HepG2 (cell line): ENCODE results near the gene DDC. TPM values are rescaled to one million over a fixed set of nuclear protein-coding genes. Genes with fewer than 3 reads are reported as not detected.

Experiments
- ATF6 ChIP-seq: sonication (generic); formaldehyde crosslinking; conservative IDR thresholded peaks from 2 replicates; pipeline ENCODE4 v1.4.0; 2020; ENCODE audit warnings: missing genetic modification reagents
- BCL6 ChIP-seq: IDR thresholded peaks from 2 replicates; pipeline ENCODE4 v1.6.1; 2016; ENCODE audit warnings: missing genetic modification reagents, missing compliant biosample characterization
- CBFB ChIP-seq: sonication (generic); formaldehyde crosslinking; IDR thresholded peaks from 2 replicates; pipeline ENCODE4 v1.4.0; 2020; ENCODE audit warnings: missing genetic modification reagents
- EP300 ChIP-seq, 3 experiments: sonication (generic) in 1 of 3; formaldehyde crosslinking in 1 of 3; IDR thresholded peaks; 2 replicates each; pipeline versions ENCODE4 v1.5.1 to v1.6.1; 2011 to 2020; ENCODE audit warnings: low read depth in 2 of 3, low read length in 2 of 3, borderline replicate concordance in 1 of 3, improper control_type of control experiment in 1 of 3, mild to moderate bottlenecking in 1 of 3, missing genetic modification reagents in 1 of 3, moderate library complexity in 1 of 3
- ETV5 ChIP-seq: IDR thresholded peaks from 2 replicates; pipeline ENCODE4 v1.6.1; 2018; ENCODE audit warnings: missing biosample characterization, missing genetic modification reagents, inconsistent platforms, borderline replicate concordance
- GZF1 ChIP-seq: sonication (generic); formaldehyde crosslinking; IDR thresholded peaks from 2 replicates; pipeline ENCODE4 v1.5.1; 2020; ENCODE audit warnings: mild to moderate bottlenecking, missing genetic modification reagents
- JUNB ChIP-seq: sonication (generic); formaldehyde crosslinking; IDR thresholded peaks from 2 replicates; pipeline ENCODE4 v1.8.0; 2022; ENCODE audit warnings: missing genetic modification reagents, mild to moderate bottlenecking, borderline replicate concordance
- KDM1A ChIP-seq: IDR thresholded peaks from 2 replicates; pipeline ENCODE4 v1.6.1; 2016; ENCODE audit warnings: missing compliant biosample characterization
- KLF15 ChIP-seq: sonication (generic); formaldehyde crosslinking; IDR thresholded peaks from 2 replicates; pipeline ENCODE4 v1.8.1; 2023; ENCODE audit warnings: borderline replicate concordance, mild to moderate bottlenecking, inconsistent platforms, missing genetic modification reagents, mixed read lengths
- NR2C2 ChIP-seq: sonication (generic); formaldehyde crosslinking; IDR thresholded peaks from 2 replicates; pipeline ENCODE4 v1.4.0; 2020; ENCODE audit warnings: missing genetic modification reagents, mild to moderate bottlenecking, moderate library complexity, borderline replicate concordance
- PCBP1 ChIP-seq: fragments of 200-400 bp; formaldehyde crosslinking; IDR thresholded peaks from 2 replicates; pipeline ENCODE4 v1.6.1; 2017; ENCODE audit warnings: mild to moderate bottlenecking, low read depth, low read length, borderline replicate concordance
- SALL1 ChIP-seq: sonication (generic); formaldehyde crosslinking; IDR thresholded peaks from 2 replicates; pipeline ENCODE4 v1.8.0; 2022; ENCODE audit warnings: mild to moderate bottlenecking, missing genetic modification reagents
- SKIL ChIP-seq: sonication (generic); formaldehyde crosslinking; IDR thresholded peaks from 2 replicates; pipeline ENCODE4 v1.8.0; 2022; ENCODE audit warnings: missing genetic modification reagents, mild to moderate bottlenecking, moderate library complexity, borderline replicate concordance
- ZFX ChIP-seq: sonication (generic); formaldehyde crosslinking; IDR thresholded peaks from 2 replicates; pipeline ENCODE4 v1.4.0; 2020; ENCODE audit warnings: mild to moderate bottlenecking, low read depth, missing genetic modification reagents, moderate library complexity
- ZMYM4 ChIP-seq: sonication (generic); formaldehyde crosslinking; IDR thresholded peaks from 2 replicates; pipeline ENCODE4 v1.8.1; 2023; ENCODE audit warnings: mild to moderate bottlenecking, missing genetic modification reagents
- ZNF550 ChIP-seq: sonication (generic); formaldehyde crosslinking; IDR thresholded peaks from 2 replicates; pipeline ENCODE4 v1.4.0; 2020; ENCODE audit warnings: mild to moderate bottlenecking, missing genetic modification reagents, borderline replicate concordance
- ZNF569 ChIP-seq: sonication (generic); formaldehyde crosslinking; IDR thresholded peaks from 2 replicates; pipeline ENCODE4 v1.5.0; 2020; ENCODE audit warnings: mild to moderate bottlenecking, missing genetic modification reagents, moderate library complexity, borderline replicate concordance
- ZNF614 ChIP-seq: IDR thresholded peaks from 2 replicates; pipeline ENCODE4 v1.6.1; 2018; ENCODE audit warnings: missing biosample characterization, missing genetic modification reagents, inconsistent platforms, borderline replicate concordance
- ZNF687 ChIP-seq: sonication (generic); formaldehyde crosslinking; IDR thresholded peaks from 2 replicates; pipeline ENCODE4 v1.5.1; 2020; ENCODE audit warnings: mild to moderate bottlenecking, missing genetic modification reagents, moderate library complexity
- ZSCAN9 ChIP-seq: IDR thresholded peaks from 2 replicates; pipeline ENCODE4 v1.6.1; 2016; ENCODE audit warnings: borderline replicate concordance
- polyA plus RNA-seq, 8 experiments: library from polyadenylated mRNA; depleted of rRNA in 3 of 8; stranded (reverse) in 7 of 8; unstranded in 1 of 8; fragments of >200 nt; fragmentation: Illumina TruSeq in 4 of 8; extraction: Trizol in 4 of 8; gene quantifications; 2 replicates each; pipeline versions ENCODE4 v1.2.1 to v1.2.3, GENCODE V29; 2011 to 2016; ENCODE audit warnings: low read depth in 4 of 8, missing spikeins in 1 of 8, mixed read lengths in 1 of 8; ENCODE audit not compliant: insufficient read depth in 1 of 8
- total RNA-seq, 5 experiments: library from RNA; depleted of rRNA; stranded (reverse); fragments of >200 nt; fragmentation: Illumina TruSeq; extraction: Trizol; gene quantifications; 2 replicates each; pipeline ENCODE4 v1.2.3, GENCODE V29; 2016; ENCODE audit warnings: low read depth in 1 of 5

DDC gene
- total and polyA plus RNA-seq, 2 of the 13 experiments (the other 11 are each of a cell fraction or from before 2014, with no cell fraction given): 11.7 to 93.3 TPM

- TF ChIP-seq GZF1 (CRISPR knock-in tag): no peak
- no peak for TF ChIP-seq CBFB (CRISPR knock-in tag)
- TF ChIP-seq PCBP1: no peak
- peak; percentile 67; the same call in 1 of the 2 replicates for TF ChIP-seq ZNF614 (CRISPR knock-in tag)
- TF ChIP-seq SALL1 (CRISPR knock-in tag): peak; percentile 56
- TF ChIP-seq ZFX (CRISPR knock-in tag): peak; percentile 21; the same call in 1 of the 2 replicates
- peak in 1 of 2 experiments; percentile 65; a peak in 2 of 4 replicates for TF ChIP-seq EP300 (IDR thresholded peaks at IDR 0.05; ENCODE audit: low read depth in 2 of 2, low read length in 2 of 2)
- no peak for TF ChIP-seq EP300 (CRISPR knock-in tag; IDR thresholded peaks at IDR 0.05; ENCODE audit: borderline replicate concordance)
- no peak for TF ChIP-seq ZNF687 (CRISPR knock-in tag)
- TF ChIP-seq NR2C2 (CRISPR knock-in tag): peak; percentile 83; the same call in 1 of the 2 replicates
- no peak for TF ChIP-seq JUNB (CRISPR knock-in tag)
- peak; percentile 21; the same call in 1 of the 2 replicates for TF ChIP-seq ZSCAN9
- TF ChIP-seq ZNF569 (CRISPR knock-in tag): no peak
- TF ChIP-seq ETV5: peak; percentile 18; the same call in 1 of the 2 replicates
- TF ChIP-seq KDM1A: no peak
- no peak for TF ChIP-seq KLF15 (CRISPR knock-in tag)
- no peak for TF ChIP-seq SKIL (CRISPR knock-in tag)
- TF ChIP-seq ZMYM4 (CRISPR knock-in tag): peak; percentile 58; the same call in 1 of the 2 replicates
- no peak for TF ChIP-seq ZNF550 (CRISPR knock-in tag)
- no peak for TF ChIP-seq ATF6 (CRISPR knock-in tag)
- peak; percentile 79 for TF ChIP-seq BCL6 (CRISPR knock-in tag)
Observed at GRCh38 chr7:50564640-50565558, at the start of gene DDC (continued).
